HG02759 (cell line): ENCODE measurements around the gene C1orf21.

Source experiments
- ATAC-seq: cut with Tn5 transposase; IDR thresholded peaks from one replicate; pipeline ENCODE4 v1.9.1; 2021; ENCODE audit warnings: mild to moderate bottlenecking, moderate library complexity; ENCODE audit not compliant: unreplicated experiment

The C1orf21 gene

GRCh38 chr1:184408580-184408979, 21.8 kb downstream of the C1orf21 start:
- ATAC-seq = no peak

GRCh38 chr1:184409011-184409410, 22.2 kb downstream of the C1orf21 start:
- no peak for ATAC-seq

GRCh38 chr1:184412472-184412871, 25.6 kb downstream of the C1orf21 start:
- ATAC-seq = no peak

GRCh38 chr1:184416481-184416880, 29.7 kb downstream of the C1orf21 start:
- no peak for ATAC-seq

GRCh38 chr1:184416946-184417345, 30.1 kb downstream of the C1orf21 start:
- ATAC-seq = no peak

- ATAC-seq = no peak
Observed at GRCh38 chr1:184417916-184418315, 31.1 kb downstream of the C1orf21 start.

- ATAC-seq = no peak
Observed at GRCh38 chr1:184418652-184419349, 32.0 kb downstream of the C1orf21 start.

GRCh38 chr1:184419350-184420161, 32.7 kb downstream of the C1orf21 start:
- ATAC-seq = no peak

GRCh38 chr1:184422490-184423233, 35.8 kb downstream of the C1orf21 start:
- no peak for ATAC-seq

GRCh38 chr1:184423649-184424048, 36.8 kb downstream of the C1orf21 start:
- ATAC-seq = no peak

- ATAC-seq = no peak
Observed at GRCh38 chr1:184424157-184424556, 37.3 kb downstream of the C1orf21 start.

- ATAC-seq = no peak
Observed at GRCh38 chr1:184424945-184425344, 38.1 kb downstream of the C1orf21 start.

GRCh38 chr1:184425449-184426277, 38.8 kb downstream of the C1orf21 start:
- no peak for ATAC-seq

- no peak for ATAC-seq
Observed at GRCh38 chr1:184426278-184426674, 39.4 kb downstream of the C1orf21 start.

- ATAC-seq = no peak
Observed at GRCh38 chr1:184427722-184428121, 40.9 kb downstream of the C1orf21 start.

- no peak for ATAC-seq
Observed at GRCh38 chr1:184428604-184429003, 41.8 kb downstream of the C1orf21 start.

GRCh38 chr1:184429335-184429734, 42.5 kb downstream of the C1orf21 start:
- no peak for ATAC-seq

GRCh38 chr1:184433956-184434502, 47.2 kb downstream of the C1orf21 start:
- ATAC-seq = no peak

GRCh38 chr1:184437291-184437690, 50.5 kb downstream of the C1orf21 start:
- ATAC-seq = no peak

GRCh38 chr1:184438363-184438762, 51.5 kb downstream of the C1orf21 start:
- no peak for ATAC-seq
